Measurements from ENCODE around the gene RBPJ.

- TF ChIP-seq CTCF (conservative IDR thresholded peaks at IDR 0.05; ENCODE audit: low read depth, low read length), result no peak
- TF ChIP-seq EZH2 (IDR thresholded peaks at IDR 0.05; ENCODE audit: borderline replicate concordance, low read depth, low read length, poor library complexity, severe bottlenecking), result no peak
These were observed 132.0 kb downstream of the RBPJ start for GRCh38 chr4:26452565-26453531.
